CD4-positive, alpha-beta T cell treated with Interleukin-6 at 100 ng/mL for 8 hours (primary cell): ENCODE results near the gene TEX50.
"Not testable (repeated sequence)": the region's sequence is repeated elsewhere in the genome, so short reads cannot be mapped to it uniquely, and the experiment has no call there.

Experiments used
- DNase-seq: peaks from one replicate; pipeline ENCODE4 v3.0.0-alpha.2; 2020; ENCODE audit warnings: mixed read lengths, low spot score

TEX50 gene

GRCh38 chr1:173635116-173635515, at the start of gene TEX50:
Gene TEX50, plus strand, starts transcription at chr1:173635338. Its CDS starts 184 bp downstream, at chr1:173635522.
- DNase-seq: no peak

GRCh38 chr1:173590557-173590956, 44.6 kb upstream of the TEX50 start:
- DNase-seq: no peak

- DNase-seq: not testable (repeated sequence)
Observed at GRCh38 chr1:173591138-173591537, 44.0 kb upstream of the TEX50 start.

GRCh38 chr1:173596097-173596825, 38.9 kb upstream of the TEX50 start:
- no peak for DNase-seq

- no peak for DNase-seq
Observed at GRCh38 chr1:173601588-173601987, 33.5 kb upstream of the TEX50 start.

GRCh38 chr1:173603056-173603591, 32.0 kb upstream of the TEX50 start, which contains the start of gene SLC9C2:
Gene SLC9C2, minus strand, starts transcription at chr1:173603072. Its CDS starts 1,296 bp downstream, at chr1:173601776.
- DNase-seq: no peak

- no peak for DNase-seq
Observed at GRCh38 chr1:173608503-173609216, 26.5 kb upstream of the TEX50 start.

- not testable (repeated sequence) for DNase-seq
Observed at GRCh38 chr1:173613086-173613485, 22.1 kb upstream of the TEX50 start.

- no peak for DNase-seq
Observed at GRCh38 chr1:173616859-173617258, 18.3 kb upstream of the TEX50 start.

GRCh38 chr1:173627269-173627668, 7.9 kb upstream of the TEX50 start:
- DNase-seq: no peak

- DNase-seq: no peak
Observed at GRCh38 chr1:173628888-173629287, 6.2 kb upstream of the TEX50 start.

GRCh38 chr1:173637236-173638042, 2.3 kb downstream of the TEX50 start:
- DNase-seq: not testable (repeated sequence)

GRCh38 chr1:173638043-173639021, 3.2 kb downstream of the TEX50 start:
- DNase-seq: no peak

- no peak for DNase-seq
Observed at GRCh38 chr1:173639102-173639501, 4.0 kb downstream of the TEX50 start.

- not testable (repeated sequence) for DNase-seq
Observed at GRCh38 chr1:173642450-173643139, 7.5 kb downstream of the TEX50 start.

- DNase-seq: no peak
Observed at GRCh38 chr1:173646656-173647055, 11.5 kb downstream of the TEX50 start.

- DNase-seq: no peak
Observed at GRCh38 chr1:173648880-173649605, 13.9 kb downstream of the TEX50 start.

- DNase-seq: no peak
Observed at GRCh38 chr1:173660306-173660705, 25.2 kb downstream of the TEX50 start.

- no peak for DNase-seq
Observed at GRCh38 chr1:173661271-173661670, 26.1 kb downstream of the TEX50 start.

- DNase-seq: no peak
Observed at GRCh38 chr1:173661763-173662162, 26.6 kb downstream of the TEX50 start.
